ENCODE data around the gene SIGLEC5. TPM values are rescaled to one million over a fixed set of nuclear protein-coding genes. Genes with fewer than 3 reads are reported as not detected.

SIGLEC5 gene
- total RNA-seq: under 0.01 TPM in 1 of 2 replicates, not detected in the other

GRCh38 chr19:51630315-51630714, at the start of gene SIGLEC5:
SIGLEC5 (minus strand) TSS chr19:51630401; CDS start chr19:51630335, 66 bp downstream.

GRCh38 chr19:51646730-51647129, 16.5 kb upstream of the SIGLEC5 start, which contains the start of gene SIGLEC14:
SIGLEC14 (minus strand) TSS chr19:51646825; CDS start chr19:51646759, 66 bp downstream.

GRCh38 chr19:51570962-51571575, 59.1 kb downstream of the SIGLEC5 start, which contains the start of gene ZNF175:
ZNF175 (plus strand) TSS chr19:51571283; CDS start chr19:51573330, 2,047 bp downstream.

Small RNA genes within 50 kb of the gene (small RNA-seq; reads per million reads assigned to genes)
- not detected for gene AC018755.2

Other genes with a start within 250 kb of the SIGLEC5 start
- gene LIM2, start 242.4 kb downstream of the SIGLEC5 start, total RNA-seq: not detected in 2 replicates
- gene C19orf84, start 239.8 kb downstream of the SIGLEC5 start, total RNA-seq: not detected in 2 replicates
- gene SIGLEC10, start 212.8 kb downstream of the SIGLEC5 start, total RNA-seq: not detected in 2 replicates
- gene SIGLEC8, start 171.9 kb downstream of the SIGLEC5 start, total RNA-seq: not detected in 2 replicates
- gene CEACAM18, start 151.9 kb downstream of the SIGLEC5 start, total RNA-seq: not detected in 2 replicates
- not detected in 2 replicates for gene SIGLEC12, start 128.6 kb downstream of the SIGLEC5 start, total RNA-seq
- not detected in 2 replicates for gene SIGLEC6, start 98.7 kb downstream of the SIGLEC5 start, total RNA-seq
- 11.0 and 17.0 TPM in 2 replicates for gene ZNF175, start 59.1 kb downstream of the SIGLEC5 start, total RNA-seq
- 0.29 and 0.33 TPM in 2 replicates for gene SIGLEC14, start 16.4 kb upstream of the SIGLEC5 start, total RNA-seq
- 5.6 and 7.8 TPM in 2 replicates for gene SPACA6, start 62.9 kb upstream of the SIGLEC5 start, total RNA-seq
- gene HAS1, start 93.6 kb upstream of the SIGLEC5 start, total RNA-seq: not detected in 2 replicates
- gene FPR1, start 121.5 kb upstream of the SIGLEC5 start, total RNA-seq: not detected in 2 replicates
- not detected in 2 replicates for gene FPR2, start 130.8 kb upstream of the SIGLEC5 start, total RNA-seq
- under 0.01 and 0.10 TPM in 2 replicates for gene FPR3, start 164.8 kb upstream of the SIGLEC5 start, total RNA-seq

Data from vein endothelial cell (primary cell).